Aorta (tissue), 5 donors: ENCODE data around the gene NLRP9. TPM values are rescaled to one million over a fixed set of nuclear protein-coding genes. Genes with fewer than 3 reads are reported as not detected.

Experiments used
- ATAC-seq: fragments of 200-7000 bp; cut with Tn5 transposase; one replicate; pipeline ENCODE4 v1.9.1; 2022; ENCODE audit warnings: moderate library complexity; ENCODE audit not compliant: low FRiP score
- DNase-seq, 2 donors: peaks; one replicate each; pipeline ENCODE4 v3.0.0-alpha.2; 2020
- H3K27ac ChIP-seq, 2 donors: one replicate each; pipeline ENCODE4 v1.5.1; 2013; ENCODE audit warnings: low read length in 2 of 2, mild to moderate bottlenecking in 2 of 2, moderate library complexity in 2 of 2, control low read depth in 1 of 2, inconsistent platforms in 1 of 2, low read depth in 1 of 2
- H3K27me3 ChIP-seq, 2 donors: one replicate each; pipeline ENCODE4 v1.6.1; 2013; ENCODE audit warnings: control low read depth in 1 of 2, low read length in 1 of 2, mild to moderate bottlenecking in 1 of 2, moderate library complexity in 1 of 2; ENCODE audit not compliant: insufficient read depth in 2 of 2, control insufficient read depth in 1 of 2
- H3K36me3 ChIP-seq, 2 donors: one replicate each; pipeline ENCODE4 v1.6.1; 2013; ENCODE audit warnings: control low read depth in 1 of 2, low read length in 1 of 2, mild to moderate bottlenecking in 1 of 2; ENCODE audit not compliant: insufficient read depth in 2 of 2, control insufficient read depth in 1 of 2
- H3K4me1 ChIP-seq, 2 donors: one replicate each; pipeline ENCODE4 v1.6.1; 2013; ENCODE audit warnings: low read length in 2 of 2, control low read depth in 1 of 2, mild to moderate bottlenecking in 1 of 2, moderate library complexity in 1 of 2; ENCODE audit not compliant: insufficient read depth in 2 of 2, control insufficient read depth in 1 of 2
- H3K4me3 ChIP-seq, 2 donors: one replicate each; pipeline ENCODE4 v1.5.1; 2013; ENCODE audit warnings: low read length in 2 of 2, control low read depth in 1 of 2, mild to moderate bottlenecking in 1 of 2
- H3K9me3 ChIP-seq: one replicate; pipeline ENCODE4 v1.6.1; 2013; ENCODE audit warnings: mild to moderate bottlenecking, low read length; ENCODE audit not compliant: control insufficient read depth
- WGBS, 2 donors: extraction: QIAGEN DNeasy Blood & Tissue Kit; methylation state at CpG; one replicate each; pipeline ENCODE4 v1.1.7; 2013; 5-methylcytosine and 5-hydroxymethylcytosine counted together
- intact Hi-C, 2 donors: fragments of 100-400 bp; cut with DNase I; formaldehyde crosslinking; loops; one replicate each; pipeline versions ENCODE4 v1.14.2 to v1.15.0; 2022
- polyA plus RNA-seq, 2 donors: library from polyadenylated mRNA; stranded (reverse); fragments of 200-250 nt; gene quantifications; one replicate each; pipeline ENCODE4 v1.2.3, GENCODE V29; 2013
- total RNA-seq, 2 donors: library from RNA; stranded (reverse); fragmentation: NEBNext Ultra II Directional; extraction: Animal tissue kit (Norgen Biotek cat#: 25700); gene quantifications; one replicate each; pipeline ENCODE4 v1.2.1, GENCODE V29; 2021
- donor health status: healthy with polysubstance abuse.
- donor health status: Bipolar disorder and iron deficiency.
- donor health status: DM: no; HTN: no; CAD: no.
- donor health status: DM: no; HTN: no; CAD: no.
- donor health status: DM: yes; HTN: yes; CAD: no.

The NLRP9 gene
- total and polyA plus RNA-seq, 4 donors: not detected

DNA sequence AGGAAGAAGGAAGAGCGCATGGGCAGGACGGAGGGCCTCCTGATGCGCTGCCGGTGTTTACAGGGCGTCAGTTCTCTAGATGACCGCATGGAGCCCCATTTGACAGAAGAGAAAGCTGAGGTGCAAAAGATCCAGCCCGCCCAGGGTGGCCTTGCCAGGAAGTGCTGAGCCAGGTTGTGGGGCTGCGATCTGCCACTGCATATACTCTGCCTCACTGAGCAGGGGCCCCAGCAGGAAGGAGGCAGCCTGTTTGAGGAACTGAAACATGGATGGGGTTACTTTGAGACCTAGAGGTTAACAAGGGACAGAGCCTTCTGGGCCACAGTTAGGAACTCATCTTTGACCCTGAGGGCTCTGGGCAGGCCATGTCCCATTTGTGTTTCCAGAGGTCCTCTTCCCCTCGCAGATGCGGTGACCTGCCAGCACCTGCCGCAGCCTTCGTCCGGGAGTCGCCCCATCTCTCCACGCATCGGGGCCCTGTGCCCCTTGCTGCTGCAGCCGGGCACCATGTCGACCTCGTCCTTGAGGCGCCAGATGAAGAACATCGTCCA is 60.0 kb downstream of the NLRP9 start:
- Histone ChIP-seq H3K27ac (no peak overlapping the region), H3K27me3 (no peaks in the 10 kb centered on the region), H3K4me1 (no peaks in the 10 kb centered on the region), H3K4me3 (no peak overlapping the region), H3K36me3 (no peaks in the 10 kb centered on the region), H3K9me3 (no peaks in the 10 kb centered on the region)
- ATAC-seq (no peak), DNase-seq (peak in 1 of 2 donors; percentile 82)
- 89 to 92% methylated on average over 21 of the region's 21 CpGs for WGBS, 2 donors
- intact Hi-C loops: no loop called here

DNA sequence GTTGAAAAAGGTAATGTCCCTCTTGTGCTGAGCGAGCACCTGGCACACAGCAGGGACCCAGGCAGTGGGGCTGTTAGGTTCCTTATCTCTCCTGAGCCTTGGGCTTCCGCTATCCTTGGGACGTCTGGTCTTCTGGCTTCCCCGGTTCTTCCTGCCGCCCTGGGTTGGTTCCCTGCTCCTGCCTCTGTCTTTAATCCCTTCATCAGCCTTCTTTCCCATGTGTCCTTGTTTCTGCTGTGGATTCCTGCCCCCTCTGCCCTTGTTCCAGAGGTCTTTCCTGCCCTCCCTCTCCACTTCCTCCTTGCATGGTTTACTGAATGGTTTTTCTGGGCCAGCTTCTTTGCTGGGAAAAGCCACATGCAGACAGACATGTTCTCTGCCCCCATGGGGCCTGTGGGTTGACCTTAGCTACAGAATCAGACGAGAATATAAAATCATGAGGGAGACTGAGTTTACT is 60.6 kb downstream of the NLRP9 start:
- Histone ChIP-seq H3K4me1 (no peaks in the 10 kb centered on the region), H3K9me3 (no peaks in the 10 kb centered on the region), H3K27me3 (no peaks in the 10 kb centered on the region), H3K27ac (no peak overlapping the region), H3K4me3 (no peak overlapping the region), H3K36me3 (no peaks in the 10 kb centered on the region)
- intact Hi-C loops: no loop called here
- ATAC-seq (no peak), DNase-seq (peak in 1 of 2 donors; percentile 40)
- 63 to 66% methylated on average over 6 of the region's 6 CpGs for WGBS, 2 donors

DNA sequence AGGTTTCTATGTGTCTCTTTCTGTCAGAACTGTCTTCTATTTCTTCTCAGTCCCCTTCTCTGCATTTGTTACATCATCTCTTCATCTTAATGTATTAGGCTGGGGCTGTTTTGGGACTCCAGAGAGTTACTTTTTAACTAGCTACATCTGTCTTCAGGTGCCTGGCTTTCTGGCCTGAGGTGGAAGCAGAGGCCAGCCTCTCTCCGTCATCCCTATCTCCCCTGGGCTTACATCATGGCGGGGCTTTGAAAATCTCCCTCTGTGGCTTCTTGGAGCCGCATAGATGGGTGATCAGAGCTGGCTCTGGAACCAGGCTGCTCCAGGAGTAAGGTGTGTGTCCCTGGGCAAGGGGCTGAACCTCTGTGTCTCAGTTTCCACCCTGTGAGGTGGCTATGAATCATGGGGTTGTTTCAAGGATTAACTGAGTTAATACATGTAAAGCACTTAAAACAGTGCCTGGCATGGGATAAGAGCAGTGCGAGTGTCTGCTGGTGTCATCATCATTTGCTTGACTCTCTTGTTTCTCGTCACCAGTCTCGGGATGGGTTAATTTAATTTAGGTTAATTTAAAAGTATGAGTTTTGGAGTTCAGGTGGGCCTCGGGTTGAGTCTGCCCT is 61.2 kb downstream of the NLRP9 start:
- Histone ChIP-seq H3K27ac (no peak overlapping the region), H3K4me1 (no peaks in the 10 kb centered on the region), H3K27me3 (no peaks in the 10 kb centered on the region), H3K4me3 (no peak overlapping the region), H3K36me3 (no peaks in the 10 kb centered on the region), H3K9me3 (no peaks in the 10 kb centered on the region)
- ATAC-seq: no peak
- WGBS, 2 donors: 77 to 78% methylated on average over 7 of the region's 7 CpGs
- intact Hi-C loops: no loop called here
- DNase-seq: peak in 1 of 2 donors; percentile 28

DNA sequence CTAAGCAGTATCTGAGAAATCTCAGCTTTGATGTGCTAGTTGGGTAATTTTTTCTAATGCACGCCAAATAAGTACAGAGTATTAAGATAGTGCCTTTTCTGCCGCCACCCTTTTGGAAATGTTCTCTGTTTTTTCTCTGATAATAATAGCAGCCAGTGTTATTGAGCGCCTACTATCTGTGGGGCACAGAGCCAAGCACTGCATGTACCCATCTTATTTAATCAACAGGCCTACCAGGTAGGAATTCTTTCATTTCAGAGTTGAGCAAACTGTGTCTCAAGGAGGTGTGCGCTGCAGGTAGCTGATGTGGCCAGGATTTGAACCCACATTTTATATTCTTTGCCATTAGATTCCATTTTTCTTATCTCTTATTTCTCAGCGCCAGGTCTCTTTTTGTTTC is 61.8 kb downstream of the NLRP9 start:
- ATAC-seq (no peak), DNase-seq (no peak)
- H3K27me3 ChIP-seq: no peaks in the 10 kb centered on the region
- 29 to 33% methylated on average over 5 of the region's 5 CpGs for WGBS, 2 donors
- H3K27ac ChIP-seq: no peak overlapping the region
- H3K36me3 ChIP-seq: no peaks in the 10 kb centered on the region
- intact Hi-C loops: no loop called here
- no peak overlapping the region for H3K4me3 ChIP-seq
- no peaks in the 10 kb centered on the region for H3K9me3 ChIP-seq
- no peaks in the 10 kb centered on the region for H3K4me1 ChIP-seq

DNA sequence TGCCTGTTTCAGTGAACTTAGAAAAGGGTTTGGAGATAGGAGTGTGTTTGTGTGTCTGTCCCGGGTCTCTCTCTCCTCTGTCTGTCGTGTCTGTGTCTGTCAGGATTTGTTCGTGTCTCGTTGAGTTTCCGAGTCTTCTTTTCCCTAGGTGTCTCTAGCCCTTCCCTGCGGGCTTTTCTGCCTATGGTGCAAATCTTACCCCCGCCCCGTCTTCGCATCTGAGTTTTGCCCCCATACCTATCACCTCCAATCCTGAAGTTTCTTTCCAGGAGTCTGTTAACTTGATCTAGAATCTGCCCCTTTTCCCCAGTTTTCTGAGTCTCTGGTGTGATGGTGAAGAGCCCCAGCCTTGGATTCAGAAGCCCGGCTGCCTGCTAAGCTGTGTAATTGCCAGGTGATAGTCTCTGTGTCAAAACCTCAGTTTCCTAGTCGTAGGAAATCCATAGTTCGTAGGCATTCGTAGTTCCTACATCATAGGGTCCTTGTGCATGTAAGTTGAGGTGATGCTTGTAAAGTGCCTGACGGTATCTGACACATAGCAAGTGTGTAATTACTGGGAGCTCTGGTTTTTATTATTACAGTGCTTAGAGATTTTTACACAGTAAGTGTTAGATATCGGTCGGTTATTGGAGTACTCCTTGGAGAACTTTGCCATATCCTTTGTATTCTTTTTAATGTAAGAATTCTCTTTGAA is 62.4 kb downstream of the NLRP9 start:
- Histone ChIP-seq H3K4me3 (peak overlapping the region; percentile 82 to 94), H3K27ac (peak overlapping the region in 1 of 2 donors; percentile 79), H3K9me3 (no peaks in the 10 kb centered on the region), H3K36me3 (no peaks in the 10 kb centered on the region), H3K27me3 (no peaks in the 10 kb centered on the region), H3K4me1 (no peaks in the 10 kb centered on the region)
- intact Hi-C loops: loop anchor here in 1 of 2 donors (1.0 kb wide), 1 partner anchor 22 kb away; no protein-coding TSS in a partner anchor
- ATAC-seq: no peak
- DNase-seq: no peak
- 14 to 16% methylated on average over 16 of the region's 16 CpGs for WGBS, 2 donors

DNA sequence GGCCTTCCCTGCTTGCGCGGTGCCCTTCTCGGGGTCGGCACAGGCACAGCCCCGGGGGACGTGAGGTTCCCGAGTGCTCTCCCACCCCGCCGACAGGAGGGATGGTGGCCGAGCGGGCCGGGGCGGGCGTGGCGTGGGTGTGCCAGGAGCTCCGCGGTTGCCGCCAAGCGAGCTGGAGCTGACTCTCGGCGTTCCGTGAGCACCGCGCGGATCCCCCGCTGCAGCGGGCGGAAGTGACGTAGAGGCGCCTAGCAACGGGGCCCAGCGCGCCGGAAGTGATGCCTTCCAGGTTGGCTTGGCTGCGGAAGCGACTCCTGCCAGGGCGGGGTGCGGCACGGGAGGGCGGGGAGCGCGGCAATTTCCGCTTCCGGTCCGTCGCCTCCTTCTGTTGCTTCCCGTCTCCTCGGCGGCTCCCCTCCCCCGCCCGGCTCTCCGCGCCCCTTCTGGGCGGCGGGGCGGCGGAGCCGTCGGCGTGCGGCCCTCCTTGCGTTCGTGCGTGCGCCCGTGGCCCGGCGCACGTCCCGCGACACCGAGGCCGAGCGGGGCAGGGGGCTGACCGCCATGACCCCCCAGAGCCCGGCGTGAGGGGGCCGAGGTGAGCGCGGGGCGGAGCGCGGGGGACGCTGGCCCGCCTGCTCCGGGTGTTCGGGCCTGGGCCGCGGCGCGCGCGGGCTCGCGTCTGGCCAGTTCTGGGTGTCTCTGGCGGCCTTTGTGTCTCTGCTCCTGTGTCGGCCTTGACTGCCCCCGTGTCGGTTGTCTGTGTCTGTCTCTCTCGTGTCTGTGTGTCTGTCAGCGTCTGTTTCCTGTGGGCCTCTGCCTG is 63.2 kb downstream of the NLRP9 start, which contains the start of gene EPN1:
Gene EPN1 (plus strand): TSS at position 386 of the 820 bp plus-strand sequence. CDS start 3,402 bp downstream, outside the sequence.
- peak within 1 kb of the TSS; percentile 82 to 94 for H3K4me3 ChIP-seq
- peaks cover 0 to 2% of the 10 kb centered on the region in 2 donors for H3K36me3 ChIP-seq
- H3K27ac ChIP-seq: peak within 1 kb of the TSS in 1 of 2 donors; percentile 79
- peak; percentile 98 to 99 for DNase-seq
- no peaks in the 10 kb centered on the region for H3K27me3 ChIP-seq
- H3K4me1 ChIP-seq: no peaks in the 10 kb centered on the region
- intact Hi-C loops: loop anchor here in 1 of 2 donors (1.0 kb wide), 1 partner anchor 21 kb away; no protein-coding TSS in a partner anchor
- ATAC-seq: peak; percentile 95
- H3K9me3 ChIP-seq: no peaks in the 10 kb centered on the region
- WGBS, 2 donors: 0 to 1% methylated on average over 64 to 101 of the region's 101 CpGs

DNA sequence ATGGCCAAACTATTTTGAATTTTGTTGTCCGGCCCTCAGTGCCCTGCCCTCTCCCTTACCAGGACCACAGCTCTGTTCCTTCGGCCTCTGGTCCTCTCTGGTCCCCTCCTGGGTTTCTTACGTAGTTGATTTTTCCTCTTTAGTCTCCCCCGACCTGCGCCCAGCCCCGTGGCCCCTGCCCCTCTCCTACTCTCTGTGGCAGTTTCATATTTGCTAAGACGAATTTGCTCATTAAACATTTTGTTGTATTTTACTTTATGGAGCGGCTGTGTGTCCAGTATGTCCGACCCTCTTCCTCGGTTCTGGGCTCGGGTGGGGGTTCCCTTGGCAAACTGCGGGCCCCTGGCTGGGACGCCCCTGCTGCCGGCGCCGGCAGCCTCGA is 63.8 kb downstream of the NLRP9 start:
- H3K27ac ChIP-seq: peak overlapping the region in 1 of 2 donors; percentile 48
- ATAC-seq: no peak
- intact Hi-C loops: no loop called here
- WGBS, 2 donors: 19 to 25% methylated on average over 11 to 17 of the region's 17 CpGs
- peaks cover 3 to 4% of the 10 kb centered on the region in 2 donors for H3K36me3 ChIP-seq
- H3K9me3 ChIP-seq: no peaks in the 10 kb centered on the region
- no peaks in the 10 kb centered on the region for H3K27me3 ChIP-seq
- DNase-seq: no peak
- H3K4me1 ChIP-seq: no peaks in the 10 kb centered on the region
- peak overlapping the region in 1 of 2 donors; percentile 19 for H3K4me3 ChIP-seq

DNA sequence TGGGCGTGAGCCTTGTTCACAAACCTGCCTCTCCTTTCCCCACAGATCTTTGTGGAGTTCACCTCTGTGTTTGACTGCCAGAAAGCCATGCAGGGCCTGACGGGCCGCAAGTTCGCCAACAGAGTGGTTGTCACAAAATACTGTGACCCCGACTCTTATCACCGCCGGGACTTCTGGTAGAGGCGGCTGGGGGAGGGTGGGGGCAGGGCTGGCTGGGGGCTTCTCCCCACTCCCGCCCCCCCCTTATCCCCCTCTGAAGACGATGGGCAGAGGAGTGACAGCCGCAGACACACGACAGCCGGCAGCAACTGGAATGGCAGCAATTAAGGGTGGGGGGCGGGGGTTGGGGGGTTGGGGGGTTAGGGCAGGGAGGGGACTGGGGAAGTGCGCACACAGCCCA is 64.3 kb downstream of the NLRP9 start:
- Histone ChIP-seq H3K27ac (no peak overlapping the region), H3K9me3 (no peaks in the 10 kb centered on the region), H3K36me3 (peaks cover 3 to 5% of the 10 kb centered on the region in 2 donors), H3K4me3 (no peak overlapping the region), H3K27me3 (no peaks in the 10 kb centered on the region), H3K4me1 (no peaks in the 10 kb centered on the region)
- ATAC-seq: no peak
- 67 to 75% methylated on average over 13 to 15 of the region's 15 CpGs for WGBS, 2 donors
- intact Hi-C loops: no loop called here
- DNase-seq: no peak
